Duodenal mucosa (tissue), 2 donors: ENCODE results near the gene FAM83F.

ENCODE experiments used
- H3K27ac ChIP-seq: one replicate; pipeline ENCODE4 v1.7.0; 2013; ENCODE audit warnings: low read depth, low read length
- H3K27me3 ChIP-seq, 2 donors: one replicate each; pipeline ENCODE4 v1.7.0; 2013; ENCODE audit warnings: low read length in 2 of 2, control low read depth in 1 of 2; ENCODE audit not compliant: insufficient read depth in 2 of 2, control insufficient read depth in 1 of 2
- H3K36me3 ChIP-seq, 2 donors: one replicate each; pipeline ENCODE4 v1.7.0; 2013; ENCODE audit warnings: low read length in 2 of 2, control low read depth in 1 of 2; ENCODE audit not compliant: insufficient read depth in 2 of 2, control insufficient read depth in 1 of 2
- H3K4me1 ChIP-seq, 2 donors: one replicate each; pipeline ENCODE4 v1.7.0; 2013; ENCODE audit warnings: low read length in 2 of 2, control low read depth in 1 of 2; ENCODE audit not compliant: insufficient read depth in 2 of 2, control insufficient read depth in 1 of 2
- H3K4me3 ChIP-seq, 2 donors: one replicate each; pipeline ENCODE4 v1.7.0; 2013; ENCODE audit warnings: low read length in 2 of 2, low read depth in 1 of 2
- H3K9ac ChIP-seq, 2 donors: one replicate each; pipeline ENCODE4 v1.7.0; 2013; ENCODE audit warnings: low read length in 2 of 2, low read depth in 1 of 2
- H3K9me3 ChIP-seq, 2 donors: one replicate each; pipeline ENCODE4 v1.7.0; 2013; ENCODE audit warnings: low read length in 2 of 2, control low read depth in 1 of 2; ENCODE audit not compliant: control insufficient read depth in 1 of 2

FAM83F gene

DNA sequence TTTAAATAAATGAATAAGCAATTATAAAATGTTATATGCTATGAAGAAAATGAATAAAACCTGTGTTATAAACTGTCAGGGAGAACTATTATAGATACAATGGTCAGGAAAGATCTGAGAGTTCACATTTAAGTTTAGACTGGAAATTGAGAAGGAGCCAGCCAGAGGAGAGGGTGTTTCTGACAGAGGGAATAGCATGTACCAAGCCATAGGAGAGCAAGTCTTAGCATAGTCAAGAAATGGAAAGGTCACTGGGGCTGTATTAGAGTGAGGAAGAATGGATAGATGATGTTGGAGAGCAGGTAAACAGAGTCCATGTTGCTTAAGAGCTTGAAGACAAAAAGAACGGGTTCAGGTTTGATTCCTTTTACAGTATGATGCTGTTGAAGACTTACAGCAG is 87.4 kb downstream of the FAM83F start:
- no peak overlapping the region for H3K27ac ChIP-seq
- no peaks in the 10 kb centered on the region for H3K27me3 ChIP-seq
- H3K9ac ChIP-seq, result no peak overlapping the region
- no peaks in the 10 kb centered on the region for H3K36me3 ChIP-seq
- peaks cover 0 to 16% of the 10 kb centered on the region in 2 donors for H3K4me1 ChIP-seq
- no peaks in the 10 kb centered on the region for H3K9me3 ChIP-seq
- H3K4me3 ChIP-seq, result no peak overlapping the region

DNA sequence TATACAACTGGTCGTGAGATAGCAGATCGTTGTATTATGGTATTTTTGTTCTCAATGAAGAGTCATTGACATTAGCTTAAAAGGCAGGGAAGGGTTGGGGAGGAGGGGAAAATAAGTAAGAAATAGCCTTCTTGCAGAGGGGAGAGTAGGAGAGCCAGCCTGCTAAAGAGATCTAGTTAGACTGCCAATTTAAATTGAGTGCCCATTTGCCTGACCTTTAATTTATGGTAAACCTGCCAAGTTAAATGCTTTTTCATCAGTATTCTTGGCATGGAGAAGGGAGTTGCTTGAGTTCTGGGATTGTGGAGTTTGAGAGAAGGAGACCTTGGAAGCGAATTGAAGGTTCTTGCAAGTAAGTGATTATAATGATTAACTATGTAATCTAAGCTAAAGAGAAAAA is 89.0 kb downstream of the FAM83F start:
- Histone ChIP-seq H3K4me1 (peaks cover 0 to 8% of the 10 kb centered on the region in 2 donors), H3K9ac (no peak overlapping the region), H3K4me3 (no peak overlapping the region)

DNA sequence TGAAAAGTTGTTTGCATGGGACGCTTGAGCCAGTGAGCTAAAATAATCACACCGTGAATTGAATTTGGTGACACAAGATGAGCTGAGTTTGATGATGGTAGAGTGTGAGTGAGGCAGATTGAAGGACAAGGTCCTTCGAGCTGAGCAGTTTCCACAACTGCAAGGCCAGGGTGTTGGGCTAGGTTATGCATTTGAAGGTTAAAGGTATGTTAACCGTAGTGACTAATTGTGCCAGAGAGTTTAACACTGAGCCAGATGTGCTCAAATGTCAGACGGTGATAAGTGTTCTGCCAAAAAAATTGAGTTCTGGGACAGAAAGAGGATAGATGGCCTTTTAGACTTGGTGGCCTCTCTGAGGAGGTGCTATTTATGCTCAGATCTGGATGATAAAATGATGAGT is 89.5 kb downstream of the FAM83F start:
- Histone ChIP-seq H3K27ac (no peak overlapping the region), H3K9me3 (no peaks in the 10 kb centered on the region), H3K9ac (no peak overlapping the region), H3K4me1 (peaks cover 0 to 8% of the 10 kb centered on the region in 2 donors), H3K27me3 (no peaks in the 10 kb centered on the region), H3K36me3 (no peaks in the 10 kb centered on the region), H3K4me3 (no peak overlapping the region)

More for the DNA sequence above, 89.0 kb downstream of the FAM83F start:
- Histone ChIP-seq H3K27ac (no peak overlapping the region), H3K27me3 (no peaks in the 10 kb centered on the region), H3K36me3 (no peaks in the 10 kb centered on the region), H3K9me3 (no peaks in the 10 kb centered on the region)

DNA sequence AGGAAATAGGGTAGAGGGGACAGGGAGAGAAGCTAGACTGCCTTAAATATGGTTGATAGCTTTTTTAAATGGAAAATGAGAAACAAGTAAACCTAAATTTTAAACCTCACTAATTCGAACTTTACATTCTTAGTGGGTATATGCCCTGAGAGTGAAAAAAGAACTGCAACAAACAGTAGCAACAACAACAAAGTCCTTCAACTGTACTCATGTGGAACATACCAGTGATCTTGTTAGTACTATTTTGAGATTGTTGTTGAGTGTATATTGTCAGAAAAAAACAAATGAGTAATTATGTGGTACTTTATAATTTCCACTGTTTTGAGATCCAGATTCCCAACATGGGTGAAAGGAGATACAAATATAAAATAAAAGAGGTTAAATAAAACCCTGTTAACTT is 94.1 kb downstream of the FAM83F start:
- Histone ChIP-seq H3K27ac (no peak overlapping the region), H3K27me3 (no peaks in the 10 kb centered on the region), H3K4me1 (peaks cover 0 to 3% of the 10 kb centered on the region in 2 donors), H3K4me3 (no peak overlapping the region), H3K9me3 (no peaks in the 10 kb centered on the region), H3K36me3 (no peaks in the 10 kb centered on the region), H3K9ac (no peak overlapping the region)
